ENCODE data around the gene FKBP10.
A peak's percentile ranks its signal among the peaks of the same experiment; 100 is the strongest.

The FKBP10 gene

GRCh38 chr17:41811549-41812380 is 1.0 kb upstream of the FKBP10 start, which contains the start of gene P3H4:
TSS of gene P3H4 (minus strand) at chr17:41811949. CDS start at chr17:41811915, 34 bp downstream.
- H3K27me3 ChIP-seq (ENCODE audit: insufficient read depth, low read length, poor library complexity, severe bottlenecking) = no peaks in the 10 kb centered on the region
- TF ChIP-seq EZH2phosphoT487 (IDR thresholded peaks at IDR 0.05; ENCODE audit: borderline replicate concordance) (no peak), CTCF (conservative IDR thresholded peaks at IDR 0.05; ENCODE audit: low read length) (peak; percentile 63)
- peak within 1 kb of the TSS; percentile 83 for H3K4me3 ChIP-seq (ENCODE audit: low read length, poor library complexity, severe bottlenecking)
- peak within 1 kb of the TSS; percentile 99 for H3K4me2 ChIP-seq (ENCODE audit: low read depth, low read length, poor library complexity, severe bottlenecking)
- H3F3A ChIP-seq (ENCODE audit: low read depth) = no peaks in the 10 kb centered on the region
- no peaks in the 10 kb centered on the region for H3K36me3 ChIP-seq (ENCODE audit: insufficient read depth, low read length)
- H4K20me1 ChIP-seq (ENCODE audit: insufficient read depth, low read length, poor library complexity, severe bottlenecking) = no peaks in the 10 kb centered on the region
- no peaks in the 10 kb centered on the region for H3K9me3 ChIP-seq (ENCODE audit: insufficient read depth, low read depth, low read length)
- H3K9ac ChIP-seq (ENCODE audit: low read depth, low read length, poor library complexity, severe bottlenecking) = peak within 1 kb of the TSS; percentile 75
- peaks cover 32% of the 10 kb centered on the region for H3K4me1 ChIP-seq (ENCODE audit: insufficient read depth, low read length, poor library complexity, severe bottlenecking)
- H3K79me2 ChIP-seq (ENCODE audit: insufficient read depth, low read length) = peaks cover 11% of the 10 kb centered on the region
- H3K9me2 ChIP-seq (replicated peaks; ENCODE audit: low read depth, low read length) = no peaks in the 10 kb centered on the region
- peak within 1 kb of the TSS; percentile 96 for H2AFZ ChIP-seq (ENCODE audit: low read length)

DNA sequence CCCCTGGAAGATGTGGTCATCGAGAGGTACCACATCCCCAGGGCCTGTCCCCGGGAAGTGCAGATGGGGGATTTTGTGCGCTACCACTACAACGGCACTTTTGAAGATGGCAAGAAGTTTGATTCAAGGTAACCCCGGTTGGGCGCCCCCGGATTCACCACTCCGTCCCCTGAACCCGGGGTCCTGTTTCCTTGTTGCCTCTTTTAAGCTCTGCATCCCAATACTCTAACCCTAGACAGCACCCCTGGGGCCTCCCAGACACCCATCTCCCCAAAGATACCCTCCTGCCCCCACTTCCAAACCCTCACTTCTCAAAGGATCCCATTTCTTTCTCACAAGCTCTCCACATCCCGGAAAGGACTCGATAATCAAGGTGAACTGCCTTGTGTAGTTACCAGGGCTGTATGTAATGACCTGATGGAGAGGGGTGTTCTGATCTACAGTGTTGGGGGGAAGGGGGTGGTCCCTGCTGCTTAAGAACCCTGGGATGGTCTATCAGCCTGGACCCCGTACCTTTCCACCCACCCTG is 412 bp downstream of the FKBP10 start:
- no peaks in the 10 kb centered on the region for H3K27me3 ChIP-seq (ENCODE audit: insufficient read depth, low read length, poor library complexity, severe bottlenecking)
- no peaks in the 10 kb centered on the region for H3K9me3 ChIP-seq (ENCODE audit: insufficient read depth, low read depth, low read length)
- H2AFZ ChIP-seq (ENCODE audit: low read length) = no peak overlapping the region
- H4K20me1 ChIP-seq (ENCODE audit: insufficient read depth, low read length, poor library complexity, severe bottlenecking) = no peaks in the 10 kb centered on the region
- H3K4me1 ChIP-seq (ENCODE audit: insufficient read depth, low read length, poor library complexity, severe bottlenecking) = peaks cover 32% of the 10 kb centered on the region
- no peaks in the 10 kb centered on the region for H3F3A ChIP-seq (ENCODE audit: low read depth)
- TF ChIP-seq CTCF (conservative IDR thresholded peaks at IDR 0.05; ENCODE audit: low read length) = no peak
- no peak for TF ChIP-seq EZH2phosphoT487 (IDR thresholded peaks at IDR 0.05; ENCODE audit: borderline replicate concordance)
- peak overlapping the region; percentile 75 for H3K9ac ChIP-seq (ENCODE audit: low read depth, low read length, poor library complexity, severe bottlenecking)
- no peaks in the 10 kb centered on the region for H3K9me2 ChIP-seq (replicated peaks; ENCODE audit: low read depth, low read length)
- peak overlapping the region; percentile 99 for H3K4me2 ChIP-seq (ENCODE audit: low read depth, low read length, poor library complexity, severe bottlenecking)
- peak overlapping the region; percentile 83 for H3K4me3 ChIP-seq (ENCODE audit: low read length, poor library complexity, severe bottlenecking)
- peaks cover 11% of the 10 kb centered on the region for H3K79me2 ChIP-seq (ENCODE audit: insufficient read depth, low read length)
- H3K36me3 ChIP-seq (ENCODE audit: insufficient read depth, low read length) = no peaks in the 10 kb centered on the region

DNA sequence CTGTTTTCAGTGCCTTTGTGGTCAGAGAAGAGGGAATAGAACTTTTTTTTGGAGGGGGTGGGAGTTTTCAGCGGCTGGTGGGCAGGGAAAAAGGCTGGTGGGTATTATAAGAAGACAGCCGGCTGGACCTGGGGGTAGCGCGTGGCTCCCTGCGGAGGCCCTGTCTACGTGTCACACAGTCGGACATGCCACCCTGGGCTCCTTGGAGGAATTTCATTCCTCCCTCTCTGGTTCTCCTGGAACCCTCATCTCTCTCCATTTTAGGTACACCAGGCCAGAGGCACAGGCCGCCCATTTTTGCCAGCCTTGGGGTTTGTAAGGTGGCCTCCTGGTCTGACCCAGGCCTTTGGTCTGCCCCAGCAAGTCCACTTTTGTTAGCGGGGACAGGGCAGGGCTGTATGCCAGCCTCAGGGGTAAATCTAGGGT is 908 bp downstream of the FKBP10 start:
- no peaks in the 10 kb centered on the region for H4K20me1 ChIP-seq (ENCODE audit: insufficient read depth, low read length, poor library complexity, severe bottlenecking)
- H3K9me2 ChIP-seq (replicated peaks; ENCODE audit: low read depth, low read length) = no peaks in the 10 kb centered on the region
- H3K36me3 ChIP-seq (ENCODE audit: insufficient read depth, low read length) = no peaks in the 10 kb centered on the region
- peak overlapping the region; percentile 83 for H3K4me3 ChIP-seq (ENCODE audit: low read length, poor library complexity, severe bottlenecking)
- H3K27me3 ChIP-seq (ENCODE audit: insufficient read depth, low read length, poor library complexity, severe bottlenecking) = no peaks in the 10 kb centered on the region
- H3K79me2 ChIP-seq (ENCODE audit: insufficient read depth, low read length) = peaks cover 11% of the 10 kb centered on the region
- no peak for TF ChIP-seq EZH2phosphoT487 (IDR thresholded peaks at IDR 0.05; ENCODE audit: borderline replicate concordance)
- peaks cover 32% of the 10 kb centered on the region for H3K4me1 ChIP-seq (ENCODE audit: insufficient read depth, low read length, poor library complexity, severe bottlenecking)
- no peaks in the 10 kb centered on the region for H3F3A ChIP-seq (ENCODE audit: low read depth)
- no peak overlapping the region for H2AFZ ChIP-seq (ENCODE audit: low read length)
- peak overlapping the region; percentile 99 for H3K4me2 ChIP-seq (ENCODE audit: low read depth, low read length, poor library complexity, severe bottlenecking)
- no peaks in the 10 kb centered on the region for H3K9me3 ChIP-seq (ENCODE audit: insufficient read depth, low read depth, low read length)
- H3K9ac ChIP-seq (ENCODE audit: low read depth, low read length, poor library complexity, severe bottlenecking) = no peak overlapping the region
